Right cardiac atrium (tissue), 5 donors: ENCODE results near the gene SLC29A3. TPM values are rescaled to one million over a fixed set of nuclear protein-coding genes. Genes with fewer than 3 reads are reported as not detected.

ENCODE experiments used
- ATAC-seq, 2 donors: fragments of 200-7000 bp; cut with Tn5 transposase; one replicate each; pipeline versions ENCODE4 v1.8.0 to v1.9.1; 2020; ENCODE audit warnings: moderate library complexity in 2 of 2, mild to moderate bottlenecking in 1 of 2
- DNase-seq, 3 donors: peaks; one replicate each; pipeline ENCODE4 v3.0.0-alpha.2; 2020
- H3K27ac ChIP-seq: one replicate; pipeline ENCODE4 v1.5.1; 2013; ENCODE audit warnings: mild to moderate bottlenecking, low read length, control low read depth, moderate library complexity
- H3K27me3 ChIP-seq: one replicate; pipeline ENCODE4 v1.6.1; 2013; ENCODE audit not compliant: control insufficient read depth, insufficient read depth
- H3K4me1 ChIP-seq: one replicate; pipeline ENCODE4 v1.6.1; 2013; ENCODE audit warnings: low read length; ENCODE audit not compliant: control insufficient read depth, insufficient read depth
- H3K4me3 ChIP-seq: one replicate; pipeline ENCODE4 v1.5.1; 2013; ENCODE audit warnings: low read length, control low read depth
- H3K9me3 ChIP-seq: one replicate; pipeline ENCODE4 v1.6.1; 2013; ENCODE audit warnings: low read length; ENCODE audit not compliant: control insufficient read depth
- WGBS: extraction: QIAGEN DNeasy Blood & Tissue Kit; methylation state at CpG from one replicate; pipeline ENCODE4 v1.1.7; 2013; 5-methylcytosine and 5-hydroxymethylcytosine counted together
- intact Hi-C, 4 donors: fragments of 100-400 bp; cut with DNase I; formaldehyde crosslinking; loops; one replicate each; pipeline versions ENCODE4 v1.11.0 to v1.14.0; 2022 to 2023
- polyA plus RNA-seq: library from polyadenylated mRNA; stranded (reverse); fragments of 200-250 nt; gene quantifications from one replicate; pipeline ENCODE4 v1.2.3, GENCODE V29; 2013
- total RNA-seq, 4 donors: library from RNA; stranded (reverse); fragmentation: NEBNext Ultra II Directional; extraction: Animal tissue kit (Norgen Biotek cat#: 25700); gene quantifications; one replicate each; pipeline ENCODE4 v1.2.1, GENCODE V29; 2021
- donor health status: healthy with polysubstance abuse.
- donor health status: DM: no; HTN: yes; CAD: no.
- donor health status: DM: no; HTN: no; CAD: no.
- donor health status: DM: no; HTN: yes; CAD: no; lungs with severe emphysema.
- donor health status: DM: yes; HTN: yes; CAD: no.

The SLC29A3 gene
- total and polyA plus RNA-seq, 5 donors: 1.4 to 2.7 (median 2.2) TPM

GRCh38 chr10:71276873-71277272, 42.2 kb upstream of the SLC29A3 start:
- ATAC-seq (no peak), DNase-seq (no peak)
- H3K4me3 ChIP-seq: no peak overlapping the region
- no peaks in the 10 kb centered on the region for H3K9me3 ChIP-seq
- peaks cover 5% of the 10 kb centered on the region for H3K4me1 ChIP-seq
- 90% methylated on average over 9 of the region's 9 CpGs for WGBS
- no peaks in the 10 kb centered on the region for H3K27me3 ChIP-seq
- intact Hi-C loops: no loop called here
- no peak overlapping the region for H3K27ac ChIP-seq

- no peak overlapping the region for H3K27ac ChIP-seq
- intact Hi-C loops: no loop called here
- H3K9me3 ChIP-seq: no peaks in the 10 kb centered on the region
- H3K4me3 ChIP-seq: no peak overlapping the region
- 90% methylated on average over 11 of the region's 11 CpGs for WGBS
- ATAC-seq: no peak
- no peak for DNase-seq
- H3K4me1 ChIP-seq: no peaks in the 10 kb centered on the region
- no peaks in the 10 kb centered on the region for H3K27me3 ChIP-seq
Observed at GRCh38 chr10:71277914-71278665, 41.0 kb upstream of the SLC29A3 start.

- intact Hi-C loops: no loop called here
- Histone ChIP-seq H3K4me1 (no peaks in the 10 kb centered on the region), H3K4me3 (no peak overlapping the region), H3K27ac (no peak overlapping the region), H3K9me3 (no peaks in the 10 kb centered on the region), H3K27me3 (no peaks in the 10 kb centered on the region)
- 63% methylated on average over 19 of the region's 19 CpGs for WGBS
- DNase-seq (no peak), ATAC-seq (peak; percentile 19 to 27)
Observed at GRCh38 chr10:71278691-71279588, 40.1 kb upstream of the SLC29A3 start.

- no peak overlapping the region for H3K27ac ChIP-seq
- intact Hi-C loops: loop anchor here in 3 of 4 donors (5.0 to 10.0 kb wide), 2 partner anchors 355 to 372 kb away; no protein-coding TSS in a partner anchor
Observed at GRCh38 chr10:71279590-71280170, 39.4 kb upstream of the SLC29A3 start.

GRCh38 chr10:71280216-71280615, 38.8 kb upstream of the SLC29A3 start:
- Histone ChIP-seq H3K4me1 (no peaks in the 10 kb centered on the region), H3K27ac (no peak overlapping the region), H3K4me3 (no peak overlapping the region), H3K9me3 (no peaks in the 10 kb centered on the region), H3K27me3 (no peaks in the 10 kb centered on the region)
- WGBS: 72% methylated on average over 5 of the region's 5 CpGs
- intact Hi-C loops: loop anchor here in 3 of 4 donors (5.0 to 10.0 kb wide), 2 partner anchors 355 to 373 kb away; no protein-coding TSS in a partner anchor
- DNase-seq (no peak), ATAC-seq (no peak)

More at GRCh38 chr10:71279590-71280170, 39.4 kb upstream of the SLC29A3 start:
- 80% methylated on average over 22 of the region's 22 CpGs for WGBS
- H3K9me3 ChIP-seq: no peaks in the 10 kb centered on the region
- no peaks in the 10 kb centered on the region for H3K4me1 ChIP-seq
- H3K4me3 ChIP-seq: no peak overlapping the region
- H3K27me3 ChIP-seq: no peaks in the 10 kb centered on the region
- ATAC-seq (no peak), DNase-seq (no peak)

- H3K9me3 ChIP-seq: no peaks in the 10 kb centered on the region
- no peaks in the 10 kb centered on the region for H3K27me3 ChIP-seq
- DNase-seq (no peak), ATAC-seq (no peak)
- WGBS: 65% methylated on average over 3 of the region's 3 CpGs
- no peaks in the 10 kb centered on the region for H3K4me1 ChIP-seq
- H3K27ac ChIP-seq: no peak overlapping the region
- no peak overlapping the region for H3K4me3 ChIP-seq
- intact Hi-C loops: loop anchor here in 3 of 4 donors (5.0 to 10.0 kb wide), 2 partner anchors 356 to 374 kb away; no protein-coding TSS in a partner anchor
Observed at GRCh38 chr10:71280825-71281224, 38.2 kb upstream of the SLC29A3 start.

- no peak for ATAC-seq
- no peak overlapping the region for H3K4me3 ChIP-seq
- no peak overlapping the region for H3K27ac ChIP-seq
- intact Hi-C loops: loop anchor here in 3 of 4 donors (5.0 to 10.0 kb wide), 2 partner anchors 357 to 374 kb away; no protein-coding TSS in a partner anchor
- H3K4me1 ChIP-seq: no peaks in the 10 kb centered on the region
- H3K27me3 ChIP-seq: no peaks in the 10 kb centered on the region
- DNase-seq: no peak
- 88% methylated on average over 8 of the region's 8 CpGs for WGBS
- no peaks in the 10 kb centered on the region for H3K9me3 ChIP-seq
Observed at GRCh38 chr10:71281646-71282322, 37.3 kb upstream of the SLC29A3 start.

- no peak for ATAC-seq
Observed at GRCh38 chr10:71282323-71282680, 36.8 kb upstream of the SLC29A3 start.

GRCh38 chr10:71283410-71283809, 35.6 kb upstream of the SLC29A3 start:
- H3K27me3 ChIP-seq: no peaks in the 10 kb centered on the region
- H3K4me1 ChIP-seq: no peaks in the 10 kb centered on the region
- no peaks in the 10 kb centered on the region for H3K9me3 ChIP-seq
- 88% methylated on average over 6 of the region's 6 CpGs for WGBS
- H3K4me3 ChIP-seq: no peak overlapping the region
- ATAC-seq: no peak
- no peak overlapping the region for H3K27ac ChIP-seq
- DNase-seq: no peak
- intact Hi-C loops: loop anchor here in 3 of 4 donors (5.0 to 10.0 kb wide), 2 partner anchors 359 to 376 kb away; no protein-coding TSS in a partner anchor

More at GRCh38 chr10:71282323-71282680, 36.8 kb upstream of the SLC29A3 start:
- Histone ChIP-seq H3K4me1 (no peaks in the 10 kb centered on the region), H3K4me3 (no peak overlapping the region), H3K27ac (no peak overlapping the region), H3K9me3 (no peaks in the 10 kb centered on the region), H3K27me3 (no peaks in the 10 kb centered on the region)
- WGBS: 83% methylated on average over 2 of the region's 2 CpGs
- DNase-seq: no peak
- intact Hi-C loops: loop anchor here in 3 of 4 donors (5.0 to 10.0 kb wide), 2 partner anchors 358 to 375 kb away; no protein-coding TSS in a partner anchor

GRCh38 chr10:71283876-71284275, 35.2 kb upstream of the SLC29A3 start:
- 80% methylated on average over 10 of the region's 10 CpGs for WGBS

More at GRCh38 chr10:71283876-71284275, 35.2 kb upstream of the SLC29A3 start:
- H3K9me3 ChIP-seq: no peaks in the 10 kb centered on the region
- no peaks in the 10 kb centered on the region for H3K27me3 ChIP-seq
- ATAC-seq (no peak), DNase-seq (no peak)
- no peak overlapping the region for H3K4me3 ChIP-seq
- H3K4me1 ChIP-seq: no peaks in the 10 kb centered on the region
- intact Hi-C loops: loop anchor here (2.0 to 10.0 kb wide), 3 partner anchors 355 to 377 kb away; no protein-coding TSS in a partner anchor
- no peak overlapping the region for H3K27ac ChIP-seq
